SJCRH30 (cell line): ENCODE data around the gene INHA. TPM values are rescaled to one million over a fixed set of nuclear protein-coding genes. Genes with fewer than 3 reads are reported as not detected.
A peak's percentile ranks its signal among the peaks of the same experiment; 100 is the strongest.

Experiments
- DNase-seq, 2 experiments: peaks; one replicate each; pipeline ENCODE4 v3.0.0-alpha.2; 2015 to 2020
- H3K27ac ChIP-seq: fragments of 250-450 bp; sonication (Bioruptor Pico); 2 replicates; pipeline ENCODE4 v1.5.1; 2020; ENCODE audit warnings: mild to moderate bottlenecking, moderate library complexity
- H3K27me3 ChIP-seq: fragments of 250-450 bp; sonication (Bioruptor Pico); 2 replicates; pipeline ENCODE4 v1.5.1; 2020; ENCODE audit warnings: mild to moderate bottlenecking, moderate library complexity
- H3K36me3 ChIP-seq: fragments of 250-450 bp; sonication (Bioruptor Pico); 2 replicates; pipeline ENCODE4 v1.5.1; 2020; ENCODE audit warnings: mild to moderate bottlenecking, moderate library complexity
- H3K4me1 ChIP-seq: fragments of 250-450 bp; sonication (Bioruptor Pico); 2 replicates; pipeline ENCODE4 v1.5.1; 2020; ENCODE audit warnings: mild to moderate bottlenecking, moderate library complexity
- H3K4me3 ChIP-seq: fragments of 250-450 bp; sonication (Bioruptor Pico); 2 replicates; pipeline ENCODE4 v1.5.1; 2020; ENCODE audit warnings: mild to moderate bottlenecking, moderate library complexity
- H3K9me3 ChIP-seq: fragments of 250-450 bp; sonication (Bioruptor Pico); replicated peaks from 2 replicates; pipeline ENCODE4 v1.5.1; 2020; ENCODE audit warnings: mild to moderate bottlenecking, moderate library complexity
- total RNA-seq: library from RNA; depleted of rRNA; stranded (reverse); fragments of >200 nt; shearing (Covaris generic); gene quantifications from 2 replicates; pipeline ENCODE4 v1.2.3, GENCODE V29; 2014

The INHA gene
- total RNA-seq, 1 experiment from 2014 or later = 0.65 TPM

DNA sequence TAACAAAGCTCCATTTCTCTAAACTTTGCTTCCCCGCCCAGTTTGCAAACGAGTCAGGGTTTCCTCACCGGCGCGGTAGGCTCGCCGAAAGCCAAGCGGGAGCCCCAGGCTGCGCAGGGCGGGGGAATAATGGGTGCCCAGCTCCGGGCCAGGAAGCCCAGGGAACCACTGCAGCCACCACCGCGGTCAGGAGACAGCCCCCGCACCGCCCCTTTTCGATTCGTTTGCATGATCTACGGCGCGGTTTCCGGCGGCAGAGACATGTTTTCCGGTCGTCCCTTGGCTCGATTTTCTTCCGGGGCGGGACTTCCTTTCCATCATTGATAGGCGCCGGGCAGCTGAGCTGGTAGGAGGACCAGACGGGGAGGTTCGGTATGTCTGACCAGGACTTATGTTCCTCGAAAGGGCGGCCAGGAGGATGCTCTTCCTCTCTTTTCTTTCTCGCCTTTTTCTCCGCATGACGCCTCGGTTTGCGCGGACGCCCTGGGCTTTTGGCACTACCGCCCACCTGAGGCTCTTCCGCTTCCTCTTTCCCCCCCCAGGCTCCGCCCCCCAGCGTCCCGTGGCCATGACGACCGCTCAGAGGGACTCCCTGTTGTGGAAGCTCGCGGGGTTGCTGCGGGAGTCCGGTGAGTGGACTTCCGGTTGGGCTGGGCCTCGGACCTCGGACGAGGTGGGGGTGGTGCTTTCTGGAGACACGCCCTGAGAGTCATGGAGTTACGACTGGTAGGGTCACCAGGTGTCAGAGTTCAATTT, 25.6 kb downstream of the INHA start, which contains the start of gene STK11IP:
Gene STK11IP, plus strand, starts transcription at position 306 of the 756 bp plus-strand sequence. Its CDS starts 263 bp downstream, at position 569.
- Histone ChIP-seq H3K27ac (peak within 1 kb of the TSS; percentile 75), H3K36me3 (no peaks in the 10 kb centered on the region), H3K4me3 (peak within 1 kb of the TSS; percentile 67), H3K9me3 (no peaks in the 10 kb centered on the region), H3K4me1 (peaks cover 28% of the 10 kb centered on the region), H3K27me3 (no peaks in the 10 kb centered on the region)
- DNase-seq = peak; percentile 96 to 98

DNA sequence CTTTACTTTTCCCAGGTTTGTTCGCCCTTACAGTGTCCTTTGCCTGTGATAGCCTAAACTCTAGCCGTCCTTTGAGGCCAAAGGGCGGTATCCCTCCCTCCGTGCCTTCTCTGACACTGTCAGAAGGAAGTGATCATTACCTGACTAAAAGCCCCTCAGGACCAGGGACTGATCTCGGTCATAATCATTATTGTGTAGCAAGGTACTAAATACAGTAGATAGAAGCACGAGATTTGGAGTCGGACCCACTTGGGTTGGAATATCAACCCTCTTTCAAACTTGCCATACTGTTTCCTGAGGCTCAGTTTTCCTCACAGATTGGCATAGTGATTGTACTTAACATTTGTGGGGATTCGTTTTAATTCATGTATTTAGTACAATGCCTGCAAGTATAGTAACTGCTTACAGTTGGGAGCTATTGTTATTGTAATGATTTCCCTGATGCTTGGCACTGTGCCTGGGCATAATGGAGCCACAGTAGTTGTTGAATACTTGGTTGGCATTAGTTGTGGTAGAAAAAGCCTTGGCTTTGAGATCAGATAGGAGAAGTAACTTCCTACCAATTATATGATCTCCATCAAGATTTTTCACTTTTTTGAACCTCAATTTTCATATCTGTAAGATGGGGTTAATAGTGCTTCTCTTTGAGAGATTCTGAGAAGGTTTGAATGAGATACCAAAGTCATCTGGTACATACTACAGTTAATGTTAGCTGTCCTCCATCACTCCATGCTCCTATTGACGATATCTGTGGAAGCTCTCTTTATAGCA, 26.4 kb downstream of the INHA start:
- Histone ChIP-seq H3K4me1 (peaks cover 21% of the 10 kb centered on the region), H3K27me3 (no peaks in the 10 kb centered on the region), H3K9me3 (no peaks in the 10 kb centered on the region), H3K4me3 (peak overlapping the region; percentile 67), H3K36me3 (no peaks in the 10 kb centered on the region), H3K27ac (peak overlapping the region; percentile 75; the same call in 1 of the 2 replicates)
- no peak for DNase-seq

DNA sequence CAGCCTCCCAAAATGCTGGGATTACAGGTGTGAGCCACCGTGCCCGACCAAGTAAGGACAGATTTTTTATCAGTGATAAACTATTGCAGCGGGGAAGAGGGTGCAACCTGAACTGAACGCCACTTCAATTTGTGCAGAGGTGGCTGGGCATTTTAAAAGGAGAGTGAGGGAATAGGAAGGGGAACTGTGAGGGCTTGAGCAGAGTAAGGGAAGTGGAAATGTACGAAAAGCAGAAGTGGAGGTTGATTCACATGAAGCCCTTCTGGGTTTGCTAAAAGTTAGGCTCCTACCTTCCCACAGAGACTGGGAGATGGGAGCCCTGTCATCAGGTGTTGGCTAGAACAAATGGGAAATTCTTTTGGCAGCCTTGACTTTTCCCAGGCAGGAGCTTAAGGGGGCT, 31.7 kb downstream of the INHA start:
- Histone ChIP-seq H3K4me1 (no peaks in the 10 kb centered on the region), H3K36me3 (no peaks in the 10 kb centered on the region; the same call in 1 of the 2 replicates), H3K27ac (no peak overlapping the region), H3K9me3 (no peaks in the 10 kb centered on the region), H3K4me3 (no peak overlapping the region), H3K27me3 (no peaks in the 10 kb centered on the region)
- DNase-seq = no peak

GRCh38 chr2:219605607-219605954, 33.5 kb downstream of the INHA start:
- H3K27ac ChIP-seq = no peak overlapping the region
- no peak overlapping the region for H3K4me3 ChIP-seq
- H3K27me3 ChIP-seq = no peaks in the 10 kb centered on the region
- H3K9me3 ChIP-seq = no peaks in the 10 kb centered on the region
- no peaks in the 10 kb centered on the region for H3K4me1 ChIP-seq
- no peak for DNase-seq
- no peaks in the 10 kb centered on the region; the same call in 1 of the 2 replicates for H3K36me3 ChIP-seq

GRCh38 chr2:219607931-219608330, 35.8 kb downstream of the INHA start:
- DNase-seq = no peak
- Histone ChIP-seq H3K9me3 (no peaks in the 10 kb centered on the region), H3K27ac (no peak overlapping the region), H3K4me1 (no peaks in the 10 kb centered on the region), H3K36me3 (no peaks in the 10 kb centered on the region; the same call in 1 of the 2 replicates), H3K4me3 (no peak overlapping the region), H3K27me3 (no peaks in the 10 kb centered on the region)

DNA sequence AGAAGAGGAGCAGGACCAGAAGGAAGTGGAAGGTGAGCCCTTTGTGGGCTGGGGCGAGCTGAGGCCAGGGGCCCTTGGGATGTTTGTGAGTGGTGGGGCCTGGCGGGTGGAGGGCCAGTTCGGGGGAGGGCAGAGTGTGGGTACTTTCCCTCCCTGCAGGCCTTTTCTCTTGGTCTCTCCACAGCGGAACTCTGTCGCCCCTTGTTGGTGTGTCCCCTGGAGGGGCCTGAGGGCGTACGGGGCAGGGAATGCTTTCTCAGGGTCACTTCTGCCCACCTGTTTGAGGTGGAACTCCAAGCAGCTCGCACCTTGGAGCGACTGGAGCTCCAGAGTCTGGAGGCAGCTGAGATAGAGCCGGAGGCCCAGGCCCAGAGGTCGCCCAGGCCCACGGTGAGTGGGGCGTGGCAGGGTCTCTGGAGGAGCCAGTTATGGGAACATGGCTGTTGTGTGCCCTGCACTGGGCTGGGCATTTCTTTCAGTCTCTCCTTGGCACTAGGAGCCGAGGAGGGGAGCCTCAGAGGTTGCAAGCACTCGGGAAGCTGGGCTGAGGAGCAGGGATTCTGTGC, 36.4 kb downstream of the INHA start:
- H3K4me1 ChIP-seq = no peaks in the 10 kb centered on the region

GRCh38 chr2:219609149-219609750, 37.1 kb downstream of the INHA start:
- DNase-seq = no peak
- no peaks in the 10 kb centered on the region for H3K4me1 ChIP-seq
- H3K9me3 ChIP-seq = no peaks in the 10 kb centered on the region
- H3K27me3 ChIP-seq = no peaks in the 10 kb centered on the region
- H3K27ac ChIP-seq = no peak overlapping the region
- no peaks in the 10 kb centered on the region; the same call in 1 of the 2 replicates for H3K36me3 ChIP-seq
- H3K4me3 ChIP-seq = no peak overlapping the region

More for the DNA sequence above, 36.4 kb downstream of the INHA start:
- Histone ChIP-seq H3K9me3 (no peaks in the 10 kb centered on the region), H3K27me3 (no peaks in the 10 kb centered on the region), H3K27ac (no peak overlapping the region), H3K4me3 (no peak overlapping the region), H3K36me3 (no peaks in the 10 kb centered on the region; the same call in 1 of the 2 replicates)
- DNase-seq = no peak

DNA sequence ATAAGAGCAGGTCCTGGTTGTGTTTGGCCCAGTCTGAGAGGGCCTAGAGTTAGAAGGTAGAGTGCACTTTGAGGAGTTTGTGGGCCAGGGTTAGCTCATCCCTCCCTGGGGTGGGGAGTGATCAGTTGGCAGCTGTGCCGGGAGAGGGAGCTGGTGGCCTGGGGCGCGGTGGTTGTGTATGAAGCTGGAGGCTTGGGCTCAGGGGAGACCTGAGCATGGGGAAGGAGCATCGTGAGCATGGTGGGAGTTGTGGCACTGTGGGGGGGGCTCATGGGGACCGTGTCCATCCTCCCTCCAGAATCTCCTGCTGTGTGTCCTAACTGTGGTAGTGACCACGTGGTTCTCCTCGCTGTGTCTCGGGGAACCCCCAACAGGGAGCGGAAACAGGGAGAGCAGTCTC, 39.2 kb downstream of the INHA start:
- no peaks in the 10 kb centered on the region; the same call in 1 of the 2 replicates for H3K36me3 ChIP-seq
- H3K27ac ChIP-seq = no peak overlapping the region
- no peak for DNase-seq
- no peaks in the 10 kb centered on the region for H3K27me3 ChIP-seq
- no peaks in the 10 kb centered on the region for H3K4me1 ChIP-seq
- no peaks in the 10 kb centered on the region for H3K9me3 ChIP-seq
- H3K4me3 ChIP-seq = no peak overlapping the region

GRCh38 chr2:219611866-219612576, 39.9 kb downstream of the INHA start:
- no peaks in the 10 kb centered on the region for H3K4me1 ChIP-seq
- no peaks in the 10 kb centered on the region; the same call in 1 of the 2 replicates for H3K36me3 ChIP-seq
- H3K4me3 ChIP-seq = no peak overlapping the region
- H3K9me3 ChIP-seq = no peaks in the 10 kb centered on the region
- H3K27ac ChIP-seq = no peak overlapping the region
- DNase-seq = no peak
- H3K27me3 ChIP-seq = no peaks in the 10 kb centered on the region

DNA sequence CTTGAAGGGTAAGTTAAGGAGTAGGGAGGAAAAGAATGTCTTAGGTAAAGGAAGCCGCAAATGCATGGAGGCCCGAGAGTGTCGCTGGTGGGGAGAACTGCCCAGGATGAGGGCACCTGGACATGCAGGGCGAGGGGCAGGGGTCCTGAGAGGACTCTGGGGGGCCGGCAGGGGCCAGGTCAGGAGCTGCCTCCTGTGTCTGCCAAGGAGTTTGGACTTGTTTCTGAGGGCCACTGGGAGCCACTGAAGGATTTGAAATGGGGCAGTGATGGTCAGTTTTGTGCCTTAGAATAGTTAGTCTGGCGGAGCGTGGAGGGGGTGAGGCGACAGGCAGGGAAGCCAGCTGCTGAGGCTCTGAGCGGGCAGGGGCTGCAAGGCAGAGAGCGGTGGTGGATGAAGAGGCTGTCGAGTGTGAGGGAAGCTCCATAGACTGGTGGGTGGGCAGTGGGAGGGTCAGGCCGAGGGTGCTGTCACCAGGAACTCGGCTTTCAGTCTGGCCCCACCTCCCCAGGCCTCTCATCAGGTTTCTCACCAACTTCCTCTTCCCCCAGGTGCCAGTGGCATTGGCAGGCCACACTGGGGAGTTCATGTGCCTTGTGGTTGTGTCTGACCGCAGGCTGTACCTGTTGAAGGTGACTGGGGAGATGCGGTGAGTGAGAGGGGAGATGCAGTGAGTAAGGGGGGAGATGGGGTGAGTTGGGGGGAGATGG, 40.6 kb downstream of the INHA start:
- Histone ChIP-seq H3K27ac (no peak overlapping the region), H3K27me3 (no peaks in the 10 kb centered on the region), H3K9me3 (no peaks in the 10 kb centered on the region), H3K4me3 (no peak overlapping the region), H3K36me3 (no peaks in the 10 kb centered on the region), H3K4me1 (no peaks in the 10 kb centered on the region)
- DNase-seq = no peak

- Histone ChIP-seq H3K4me3 (no peak overlapping the region), H3K36me3 (no peaks in the 10 kb centered on the region), H3K27ac (no peak overlapping the region), H3K4me1 (no peaks in the 10 kb centered on the region), H3K9me3 (no peaks in the 10 kb centered on the region), H3K27me3 (no peaks in the 10 kb centered on the region)
- DNase-seq = no peak
Observed at GRCh38 chr2:219613461-219614070, 41.5 kb downstream of the INHA start.

DNA sequence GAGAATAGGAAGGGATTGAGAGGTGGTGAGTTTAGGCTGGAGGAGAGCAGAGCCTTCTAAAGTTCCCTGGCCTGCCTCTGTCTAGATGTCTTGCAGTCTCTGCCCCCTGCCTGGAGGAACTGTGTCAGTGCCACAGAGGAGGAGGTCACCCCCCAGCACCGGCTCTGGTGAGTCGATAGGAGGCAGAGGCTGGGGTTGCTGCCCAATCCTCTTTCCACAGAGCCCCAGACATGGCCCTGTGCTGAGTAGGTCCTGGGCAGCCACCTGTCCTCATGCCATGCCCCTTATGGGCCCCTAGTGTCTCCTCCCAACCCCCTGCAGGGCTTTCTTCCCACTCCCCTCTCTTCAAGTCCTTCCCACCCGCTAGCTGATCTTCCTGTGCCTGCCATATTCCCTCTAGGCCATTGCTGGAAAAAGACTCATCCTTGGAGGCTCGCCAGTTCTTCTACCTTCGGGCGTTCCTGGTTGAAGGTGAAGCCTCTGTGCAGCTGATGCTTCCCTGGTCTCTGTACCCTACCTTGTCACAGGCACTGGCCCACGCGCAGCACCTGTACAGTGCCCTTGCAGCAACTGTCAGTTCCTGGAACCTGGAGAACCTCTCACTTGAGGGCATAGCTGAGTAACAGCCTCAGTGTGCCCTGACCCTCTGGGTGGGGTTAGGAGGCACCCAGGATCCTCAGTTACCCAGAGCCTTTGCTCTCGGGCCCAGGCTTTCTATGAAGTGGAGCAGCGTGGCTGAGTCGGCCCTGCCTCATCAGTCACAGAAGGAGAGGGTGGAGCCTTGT, 42.2 kb downstream of the INHA start:
- H3K27ac ChIP-seq = no peak overlapping the region
- H3K27me3 ChIP-seq = no peaks in the 10 kb centered on the region
- H3K4me1 ChIP-seq = no peaks in the 10 kb centered on the region
- no peaks in the 10 kb centered on the region for H3K9me3 ChIP-seq
- H3K36me3 ChIP-seq = no peaks in the 10 kb centered on the region
- H3K4me3 ChIP-seq = no peak overlapping the region
- DNase-seq = no peak

GRCh38 chr2:219615036-219615435, 42.9 kb downstream of the INHA start:
- Histone ChIP-seq H3K4me3 (no peak overlapping the region), H3K36me3 (no peaks in the 10 kb centered on the region), H3K9me3 (no peaks in the 10 kb centered on the region), H3K27me3 (no peaks in the 10 kb centered on the region), H3K27ac (no peak overlapping the region), H3K4me1 (no peaks in the 10 kb centered on the region)
- DNase-seq = no peak
